HG02763 (cell line): Measurements from ENCODE around the gene CCNI2.
"Not testable (repeated sequence)": the region's sequence is repeated elsewhere in the genome, so short reads cannot be mapped to it uniquely, and the experiment has no call there.

Experiments used
- ATAC-seq: cut with Tn5 transposase; IDR thresholded peaks from one replicate; pipeline ENCODE4 v1.9.1; 2021; ENCODE audit warnings: mild to moderate bottlenecking, moderate library complexity; ENCODE audit not compliant: unreplicated experiment

The CCNI2 gene

DNA sequence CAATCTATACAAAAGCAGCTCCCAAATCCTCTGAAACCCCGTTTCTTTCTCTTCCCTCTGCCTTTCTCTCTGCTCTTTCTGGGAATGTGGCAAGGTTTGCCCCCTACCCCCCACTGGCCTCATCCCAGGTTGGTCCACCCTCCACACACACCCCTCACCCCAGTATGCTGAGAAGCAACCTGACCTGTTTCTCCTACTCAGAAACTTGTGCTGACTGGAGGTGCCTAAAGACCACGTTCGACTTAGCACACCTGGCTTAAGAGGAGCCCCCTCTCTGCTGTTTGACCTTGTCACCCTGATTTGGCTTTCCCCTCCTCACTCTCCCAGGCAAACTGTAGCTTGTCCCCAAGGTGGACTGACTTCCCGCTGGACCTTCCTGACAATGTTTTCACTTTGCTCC is 30.9 kb downstream of the CCNI2 start:
- ATAC-seq = no peak

DNA sequence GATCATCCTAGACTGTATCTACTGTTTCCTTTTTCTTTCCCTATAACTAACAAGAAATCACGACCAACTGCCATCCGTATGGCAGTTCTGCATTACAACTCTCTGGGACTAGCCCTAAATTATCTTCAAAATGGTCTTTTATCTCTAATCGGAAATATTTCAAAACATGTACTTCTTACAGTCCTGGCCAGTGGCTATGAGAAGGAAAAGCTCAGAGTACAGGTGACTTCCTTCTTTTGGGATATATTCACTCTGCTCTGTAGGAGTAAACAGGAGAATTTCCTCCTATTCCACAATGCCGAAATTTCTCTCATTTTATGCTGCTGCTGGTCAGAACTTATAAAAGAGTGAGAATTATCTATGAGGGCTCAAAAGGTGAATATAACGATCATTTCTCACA is 31.6 kb downstream of the CCNI2 start:
- ATAC-seq = no peak

DNA sequence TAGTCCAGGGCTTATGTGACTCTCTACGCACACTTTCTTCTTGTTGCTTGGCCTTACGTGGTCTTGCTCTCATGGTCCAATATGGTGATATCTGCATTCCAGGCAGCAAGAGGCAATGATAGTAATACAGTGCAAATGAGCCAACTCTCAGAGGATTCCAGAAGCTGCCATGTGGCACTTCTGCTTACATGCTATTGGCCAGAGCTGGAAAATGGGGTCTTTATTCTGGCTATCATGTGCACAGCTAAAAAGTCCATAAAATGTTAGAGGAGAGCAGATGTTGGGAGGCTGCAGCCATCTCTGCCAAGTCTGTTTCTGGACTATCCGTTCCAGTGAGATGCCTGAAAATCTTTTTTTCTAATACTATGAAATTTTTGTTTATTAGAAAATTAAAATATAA is 32.7 kb downstream of the CCNI2 start:
- no peak for ATAC-seq

DNA sequence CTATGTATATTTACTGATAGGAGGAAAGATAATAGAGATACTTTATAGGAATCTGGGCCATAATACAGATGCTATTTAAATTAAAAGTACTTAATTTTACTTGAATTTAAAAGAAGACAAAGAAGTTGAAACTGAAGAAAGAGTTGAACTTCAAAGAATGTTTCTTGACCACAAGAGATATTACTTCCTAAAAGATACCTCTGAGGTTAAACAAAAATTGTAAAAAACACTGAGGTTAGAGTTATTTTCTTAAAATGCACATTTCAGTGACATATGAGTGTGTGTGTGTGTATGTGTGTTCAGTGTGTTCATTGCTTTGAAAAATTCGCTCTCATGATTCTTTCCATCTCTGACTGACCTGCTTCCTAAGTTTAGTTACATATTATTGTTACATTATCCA is 33.4 kb downstream of the CCNI2 start:
- ATAC-seq = no peak

DNA sequence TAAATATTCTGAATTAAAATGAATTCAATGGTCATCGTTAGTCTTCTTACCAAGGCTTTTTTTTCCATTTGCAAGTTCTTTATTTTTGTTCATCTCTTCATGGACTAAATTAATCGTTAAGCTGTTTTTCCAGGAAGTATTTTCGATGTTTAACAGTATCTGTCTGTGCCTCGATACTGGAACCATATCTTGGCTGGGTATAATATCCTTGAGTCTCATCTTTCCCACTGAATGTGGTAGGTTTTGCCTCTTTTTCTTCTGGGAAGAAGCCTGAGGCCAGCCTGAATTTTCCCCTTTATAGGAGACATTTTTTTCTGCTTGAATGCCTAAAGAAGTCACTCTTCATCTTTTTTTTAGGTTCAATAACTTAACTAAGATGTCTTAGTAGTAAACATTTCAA is 33.8 kb downstream of the CCNI2 start:
- no peak for ATAC-seq

DNA sequence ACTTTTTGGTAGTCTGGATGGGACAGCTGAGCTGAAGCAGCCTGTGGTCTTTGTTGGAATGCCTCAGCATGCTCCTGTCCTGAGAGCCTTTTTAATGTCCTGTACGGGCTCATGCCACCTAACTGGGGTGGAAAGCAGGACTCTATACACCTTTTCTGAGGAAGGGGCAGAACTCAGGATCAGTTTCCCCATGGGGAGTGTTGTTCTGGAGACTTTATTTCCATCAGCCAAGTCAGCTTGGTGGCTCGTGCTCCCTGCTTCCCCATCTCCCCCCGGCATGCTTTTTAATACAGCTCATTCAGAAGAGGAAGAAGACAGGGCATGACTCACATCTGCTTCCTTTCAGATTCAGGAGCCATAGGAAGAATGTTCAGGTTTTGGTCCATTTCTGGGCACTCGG is 34.9 kb downstream of the CCNI2 start:
- no peak for ATAC-seq

DNA sequence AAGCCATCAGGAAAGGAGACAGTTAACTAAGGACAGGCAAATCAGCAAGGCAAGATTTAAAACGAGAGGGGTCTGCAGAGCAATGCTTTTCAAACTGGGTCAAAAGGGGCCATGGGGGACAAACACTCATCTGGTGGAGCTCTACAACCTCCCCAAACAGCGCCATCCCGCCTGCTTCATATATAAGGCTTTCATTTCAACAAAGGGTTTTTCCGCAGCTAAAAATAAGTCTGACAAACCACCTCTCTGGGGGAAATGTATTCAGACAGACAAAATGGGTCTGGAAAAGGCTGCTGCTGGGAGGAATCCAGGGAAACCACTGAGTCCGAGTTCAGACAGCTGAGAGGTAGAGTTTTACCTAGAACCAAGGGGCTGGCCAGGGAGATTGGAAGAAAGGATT is 38.1 kb downstream of the CCNI2 start:
- no peak for ATAC-seq

DNA sequence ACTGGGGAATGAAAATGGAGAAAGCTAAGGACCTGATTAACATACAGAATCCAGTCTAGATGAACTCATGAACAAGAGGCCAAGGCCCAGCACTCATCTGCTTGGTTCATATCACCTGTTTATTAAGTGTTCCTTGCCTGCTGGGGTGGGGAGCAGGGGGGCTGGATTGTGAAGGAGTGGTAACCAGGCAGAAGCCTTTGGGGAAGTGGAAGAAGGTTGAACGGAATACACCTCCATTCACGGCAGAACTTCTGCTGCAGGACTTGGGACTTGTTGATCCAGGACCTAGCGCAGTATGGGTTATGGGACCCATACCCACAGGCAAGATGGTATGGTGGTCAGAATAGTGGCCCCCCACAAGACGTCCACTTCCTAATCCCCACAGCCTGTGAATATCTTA is 38.6 kb downstream of the CCNI2 start:
- no peak for ATAC-seq

DNA sequence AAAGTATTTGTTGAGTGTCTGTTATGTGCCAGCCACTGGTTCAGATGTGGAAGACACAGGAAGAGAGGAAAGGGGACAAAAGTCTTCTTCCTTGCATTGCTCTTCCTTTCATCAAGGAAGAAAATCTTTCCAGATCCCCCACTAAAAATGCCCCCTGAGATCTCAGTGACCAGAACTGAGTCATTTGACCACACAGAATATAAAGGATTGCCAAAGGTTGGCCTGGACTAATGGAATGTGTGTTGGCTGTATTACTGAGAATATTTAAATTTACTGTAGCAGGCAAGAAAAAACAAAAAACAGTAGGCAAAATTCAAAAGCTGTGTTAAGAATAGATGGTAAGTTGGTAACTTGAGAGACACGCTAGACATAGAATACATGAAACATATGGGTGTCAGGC is 39.9 kb downstream of the CCNI2 start:
- no peak for ATAC-seq

DNA sequence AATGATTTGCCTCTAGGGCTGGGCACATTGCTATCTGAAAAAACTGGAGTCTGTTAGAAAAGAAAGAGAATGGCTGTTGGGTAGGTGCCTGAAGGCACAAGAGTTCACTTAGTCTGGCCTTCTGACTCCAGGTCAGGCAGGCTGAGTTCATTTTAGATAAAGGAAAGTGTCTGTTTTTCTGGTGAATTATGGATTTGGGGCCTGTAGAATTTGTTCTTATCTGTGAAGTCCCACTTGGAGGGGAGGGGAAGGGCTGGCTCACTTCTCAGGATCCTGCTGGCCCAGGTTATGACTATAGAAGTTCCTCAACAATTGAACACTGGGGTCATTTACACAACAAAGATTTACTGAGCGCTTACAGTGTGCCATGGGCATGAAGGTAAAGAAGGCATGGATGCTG is 41.3 kb downstream of the CCNI2 start:
- no peak for ATAC-seq

DNA sequence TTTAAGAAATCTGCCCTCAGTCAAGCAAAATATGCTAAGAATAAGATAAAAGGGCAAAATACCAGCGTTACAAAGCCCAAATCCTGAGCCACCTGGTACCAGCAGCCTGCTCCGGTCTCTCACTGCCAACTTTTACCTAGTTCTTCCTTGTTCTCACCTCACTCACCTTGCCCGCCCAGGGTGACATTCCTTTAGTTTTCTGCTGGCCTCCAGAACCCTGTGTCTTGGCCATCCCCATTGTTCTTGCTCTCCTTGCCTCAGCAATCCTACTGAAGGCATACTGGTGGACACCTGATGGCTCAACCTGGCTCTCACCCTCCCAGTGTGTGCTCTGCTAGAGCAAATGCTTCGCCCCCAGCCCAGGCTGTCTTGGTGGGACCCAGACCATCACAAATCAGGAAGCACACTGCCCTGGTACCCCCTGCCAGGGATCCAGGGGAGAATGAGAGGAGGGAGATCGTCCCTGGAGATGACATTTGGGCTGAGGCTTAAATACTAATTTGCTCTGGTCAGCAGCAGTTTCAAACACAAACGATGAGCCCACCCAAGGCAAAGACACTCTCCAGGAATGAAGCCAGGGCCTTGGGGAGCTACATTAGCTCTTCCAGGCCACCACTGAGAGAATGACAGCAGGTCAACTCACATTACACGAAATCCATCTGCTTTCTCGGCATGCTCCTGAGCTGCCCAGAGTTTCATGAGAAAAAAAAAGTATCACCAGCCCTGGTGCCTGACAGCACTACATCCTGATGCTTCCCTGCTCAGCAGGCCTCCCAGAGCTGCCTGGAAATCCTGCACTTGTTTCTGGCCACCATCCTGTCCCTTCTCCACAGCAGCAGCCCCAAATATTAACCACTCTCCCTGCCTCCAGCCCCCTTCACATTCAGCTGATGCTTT is 42.0 kb downstream of the CCNI2 start:
- ATAC-seq = no peak

DNA sequence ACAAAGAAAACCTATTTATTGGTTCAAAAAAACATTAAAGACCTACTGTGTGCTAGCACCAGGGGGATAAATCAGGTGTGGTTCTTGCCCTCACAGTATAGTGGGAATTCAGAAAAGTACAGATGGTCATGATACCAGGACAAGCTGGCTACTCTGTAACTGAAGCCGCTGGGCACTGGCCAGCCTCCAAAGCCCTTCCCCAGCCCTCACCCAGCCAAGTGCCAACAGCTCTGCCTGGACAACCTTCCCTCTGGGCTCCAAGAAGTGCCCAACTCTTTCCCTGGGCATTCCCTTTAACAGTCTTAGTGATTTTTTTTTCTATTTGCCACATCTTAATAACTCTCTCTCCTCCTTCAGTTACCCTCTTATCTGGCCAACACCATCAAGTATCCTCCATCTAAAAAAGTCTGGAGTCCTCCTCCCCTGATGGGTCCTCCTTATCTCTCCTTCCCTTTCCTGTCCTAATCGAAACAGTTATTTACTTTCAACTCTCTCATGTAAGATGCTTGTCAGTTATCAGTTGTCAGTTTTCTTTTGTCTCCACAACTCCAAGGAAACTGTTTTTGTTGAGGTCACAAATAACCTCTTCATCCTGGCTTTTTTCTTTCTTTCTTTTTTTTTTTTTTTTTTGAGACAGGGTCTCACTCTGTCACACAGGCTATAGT is 43.1 kb downstream of the CCNI2 start:
- no peak for ATAC-seq

DNA sequence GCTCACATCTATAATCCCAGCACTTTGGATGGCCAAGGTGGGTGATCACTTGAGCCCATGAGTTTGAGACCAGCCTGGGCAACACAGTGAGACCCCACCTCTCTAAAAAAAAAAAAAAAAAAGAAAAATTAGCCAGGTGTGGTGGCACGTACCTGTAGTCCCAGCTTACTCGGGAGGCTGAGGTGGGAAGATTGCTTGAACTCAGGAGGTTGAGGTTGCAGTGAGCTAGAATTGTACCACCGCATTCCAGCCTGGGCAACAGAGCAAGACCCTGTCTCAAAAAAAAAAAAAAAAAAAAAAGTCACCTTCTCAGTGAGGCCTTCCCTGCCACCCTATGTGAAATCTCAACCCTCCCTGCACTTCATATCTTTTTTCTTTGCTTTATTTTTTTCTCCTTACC is 43.8 kb downstream of the CCNI2 start:
- no peak for ATAC-seq

DNA sequence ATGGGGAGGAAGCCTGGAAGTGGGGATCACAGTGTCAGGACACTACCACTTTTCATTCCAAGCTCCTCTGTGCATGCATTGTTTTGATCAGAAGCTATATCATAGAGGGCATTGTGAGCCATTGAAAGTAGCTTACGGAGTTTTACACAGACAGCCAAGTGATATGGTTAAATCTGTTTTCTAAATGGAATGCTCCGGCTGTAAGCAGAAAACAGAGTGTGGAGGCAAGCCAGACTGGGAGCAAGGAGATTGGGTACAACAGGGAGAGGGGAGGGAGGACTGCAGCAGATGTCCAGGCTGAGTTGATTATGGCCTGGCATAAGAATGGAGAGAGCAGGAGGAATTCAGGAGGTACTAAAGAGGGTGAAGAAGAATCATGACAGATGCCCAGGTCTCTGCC is 50.4 kb downstream of the CCNI2 start:
- no peak for ATAC-seq

DNA sequence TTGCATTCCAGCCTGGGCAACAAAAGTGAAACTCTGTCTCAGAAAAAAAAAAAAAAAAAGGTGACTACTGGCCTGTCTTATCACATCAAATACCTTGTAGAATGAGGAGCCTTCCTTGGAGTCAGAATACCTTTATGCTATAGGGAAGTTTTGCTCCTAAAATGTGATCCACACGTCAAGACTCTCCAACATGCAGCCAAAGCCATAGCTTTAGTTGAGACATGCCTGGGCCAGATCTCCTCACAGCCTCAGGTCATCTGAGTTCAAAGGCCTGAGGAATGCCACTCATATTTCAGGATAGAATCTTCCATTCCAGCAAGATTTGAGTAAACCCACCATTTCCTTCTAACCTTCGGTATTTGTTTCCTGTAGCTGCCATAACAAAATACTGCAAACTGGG is 52.2 kb downstream of the CCNI2 start:
- no peak for ATAC-seq

DNA sequence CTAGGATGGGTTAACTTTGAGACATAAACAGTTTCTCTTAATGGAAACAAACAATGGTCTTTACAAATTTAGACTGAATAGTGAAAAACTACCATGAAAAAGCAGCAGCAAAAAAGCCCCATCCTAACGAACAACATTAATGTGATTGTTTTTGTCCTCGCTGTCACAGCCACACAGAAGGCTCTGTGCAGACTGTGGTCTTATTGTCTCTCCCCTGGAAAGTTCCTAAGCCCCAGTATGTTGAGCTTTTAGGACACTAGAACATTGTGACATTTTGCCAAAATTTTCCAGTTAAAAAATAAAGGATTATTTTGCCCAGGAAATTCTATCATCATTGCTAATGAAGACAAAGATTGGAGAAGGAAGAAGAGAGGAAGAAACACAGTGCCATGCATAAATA is 53.3 kb downstream of the CCNI2 start:
- ATAC-seq = no peak

DNA sequence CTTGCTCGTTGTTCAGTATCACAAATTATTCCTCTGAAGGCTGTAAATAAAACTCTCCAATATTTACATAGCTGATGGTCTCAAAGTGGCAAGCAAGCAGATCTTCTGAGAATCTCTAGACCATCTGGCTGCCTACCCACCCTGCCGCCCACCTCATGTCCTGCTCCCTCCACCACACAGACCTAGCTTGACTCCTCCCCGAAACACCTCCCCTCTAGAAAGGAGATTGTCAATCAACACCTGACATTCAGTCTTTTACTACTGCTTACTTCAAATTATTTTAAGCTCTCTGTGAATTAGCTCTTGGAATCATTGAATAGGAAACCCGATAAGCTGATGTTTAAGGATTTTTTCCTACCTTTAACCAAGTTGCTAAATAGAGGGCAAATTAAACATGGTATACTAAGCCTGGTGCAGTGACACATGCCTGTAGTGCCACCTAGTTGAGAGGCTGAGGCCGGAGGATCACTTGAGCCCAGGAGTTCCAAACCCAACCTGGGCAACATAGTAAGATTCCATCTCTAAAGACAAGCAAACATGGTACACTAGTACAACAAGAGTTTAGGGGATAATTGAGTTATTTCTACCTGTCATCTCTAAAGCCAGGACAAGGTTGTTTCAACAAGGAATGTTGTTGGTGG is 54.9 kb downstream of the CCNI2 start:
- no peak for ATAC-seq

DNA sequence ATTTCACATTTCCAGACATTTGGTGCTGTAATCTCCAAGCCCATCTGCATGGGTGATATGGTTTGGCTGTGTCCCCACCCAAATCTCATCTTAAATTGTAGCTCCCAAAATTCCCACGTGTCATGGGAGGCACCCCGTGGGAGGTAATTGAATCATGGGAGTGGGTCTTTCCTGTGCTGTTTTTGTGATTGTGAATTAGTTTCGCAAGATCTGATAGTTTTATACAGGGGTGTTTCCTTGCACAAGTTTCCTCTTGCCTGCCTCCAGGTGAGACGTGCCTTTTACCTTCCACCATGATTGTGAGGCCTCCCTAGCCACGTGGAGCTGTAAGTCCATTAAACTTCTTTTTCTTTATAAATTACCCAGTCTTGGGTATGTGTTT is 55.5 kb downstream of the CCNI2 start:
- not testable (repeated sequence) for ATAC-seq
